HEK293T (cell line): ENCODE results near the gene RPL13.

ENCODE experiments used
- ARNT ChIP-seq: fragments of 450-650 bp; IDR thresholded peaks from 2 replicates; pipeline ENCODE4 v1.6.1; 2017; ENCODE audit warnings: mild to moderate bottlenecking
- BHLHE40 ChIP-seq: fragments of 450-650 bp; IDR thresholded peaks from 2 replicates; pipeline ENCODE4 v1.6.1; 2016; ENCODE audit warnings: mild to moderate bottlenecking, moderate library complexity, borderline replicate concordance
- CTBP1 ChIP-seq: fragments of 450-650 bp; IDR thresholded peaks from 2 replicates; pipeline ENCODE4 v1.6.1; 2016; ENCODE audit warnings: borderline replicate concordance
- ELF4 ChIP-seq: fragments of 450-650 bp; IDR thresholded peaks from 2 replicates; pipeline ENCODE4 v1.6.1; 2017; ENCODE audit warnings: antibody characterized with exemption
- FOXA1 ChIP-seq: fragments of 450-650 bp; IDR thresholded peaks from 2 replicates; pipeline ENCODE4 v1.6.1; 2016; ENCODE audit warnings: mild to moderate bottlenecking
- FOXM1 ChIP-seq: fragments of 450-650 bp; IDR thresholded peaks from 2 replicates; pipeline ENCODE4 v1.6.1; 2017; ENCODE audit warnings: mild to moderate bottlenecking, borderline replicate concordance
- LEF1 ChIP-seq: fragments of 450-650 bp; IDR thresholded peaks from 2 replicates; pipeline ENCODE4 v1.6.1; 2017; ENCODE audit warnings: mild to moderate bottlenecking, borderline replicate concordance
- SP1 ChIP-seq: fragments of 450-650 bp; IDR thresholded peaks from 2 replicates; pipeline ENCODE4 v1.6.1; 2017
- SUZ12 ChIP-seq: fragments of 450-650 bp; IDR thresholded peaks from 2 replicates; pipeline ENCODE4 v1.6.1; 2016; ENCODE audit warnings: mild to moderate bottlenecking
- ZNF384 ChIP-seq: fragments of 450-650 bp; IDR thresholded peaks from 2 replicates; pipeline ENCODE4 v1.6.1; 2016

DNA sequence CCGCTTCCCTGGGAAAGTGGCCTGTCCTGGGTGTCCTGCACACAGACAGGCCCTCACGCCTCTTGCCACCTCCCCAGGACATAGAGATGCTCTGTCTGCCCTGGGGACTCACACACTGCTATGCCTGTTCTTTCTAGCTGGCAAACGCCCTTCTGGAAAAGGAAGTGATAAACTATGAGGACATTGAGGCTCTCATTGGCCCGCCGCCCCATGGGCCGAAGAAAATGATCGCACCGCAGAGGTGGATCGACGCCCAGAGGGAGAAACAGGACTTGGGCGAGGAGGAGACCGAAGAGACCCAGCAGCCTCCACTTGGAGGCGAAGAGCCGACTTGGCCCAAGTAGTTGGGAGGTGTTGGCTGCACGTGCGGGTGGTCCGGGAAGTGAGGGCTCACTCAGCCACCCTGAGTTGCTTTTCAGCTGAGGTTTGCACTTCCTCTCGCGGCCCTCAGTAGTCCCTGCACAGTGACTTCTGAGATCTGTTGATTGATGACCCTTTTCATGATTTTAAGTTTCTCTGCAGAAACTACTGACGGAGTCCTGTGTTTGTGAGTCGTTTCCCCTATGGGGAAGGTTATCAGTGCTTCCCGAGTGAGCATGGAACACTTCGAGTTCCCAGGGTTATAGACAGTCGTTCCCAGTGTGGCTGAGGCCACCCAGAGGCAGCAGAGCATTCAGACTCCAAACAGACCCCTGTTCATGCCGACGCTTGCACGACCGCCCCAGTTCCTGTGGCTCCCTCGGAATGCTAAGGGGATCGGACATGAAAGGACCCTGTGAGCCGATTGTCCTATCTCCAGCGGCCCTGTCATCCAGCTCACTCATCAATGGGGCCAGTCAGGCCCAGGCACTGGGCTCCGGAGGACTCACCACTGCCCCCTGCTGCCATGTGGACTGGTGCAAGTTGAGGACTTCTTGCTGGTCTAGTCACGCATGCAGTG, 3.5 kb upstream of the RPL13 start:
- no peak for TF ChIP-seq FOXM1
- no peak for TF ChIP-seq SP1
- TF ChIP-seq ARNT, result no peak
- TF ChIP-seq FOXA1, result no peak
- no peak for TF ChIP-seq SUZ12
- TF ChIP-seq ZNF384, result no peak
- TF ChIP-seq CTBP1, result no peak
- TF ChIP-seq ELF4, result no peak
- no peak for TF ChIP-seq LEF1
- TF ChIP-seq BHLHE40, result no peak
